NCI-H2107 treated with DMSO at 0.1 percent for 48 hours (cell line): ENCODE measurements around the gene FAF1.
"Not testable (repeated sequence)": the region's sequence is repeated elsewhere in the genome, so short reads cannot be mapped to it uniquely, and the experiment has no call there.

Experiments used
- DNase-seq: peaks from one replicate; lab custom pipeline; 2025; ENCODE audit not compliant: unreplicated experiment; lab: John Stamatoyannopoulos, UW

The FAF1 gene

DNA sequence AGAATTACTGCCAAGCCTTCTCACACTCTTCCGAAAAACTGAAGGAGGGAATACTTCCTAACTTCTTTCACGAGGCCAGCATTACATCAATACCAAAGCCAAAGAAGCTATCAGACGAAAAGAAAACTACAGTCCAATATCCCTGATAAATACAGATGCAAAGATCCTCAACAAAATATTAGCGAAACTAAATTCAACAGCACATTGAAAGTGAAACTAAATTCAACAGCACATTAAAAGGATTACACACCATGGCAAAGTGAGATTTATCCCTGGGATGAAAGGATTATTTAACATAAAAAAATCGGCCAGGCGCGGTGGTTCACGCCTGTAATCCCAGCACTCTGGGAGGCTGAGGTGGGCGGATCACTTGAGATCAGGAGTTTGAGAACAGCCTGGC lies 176.8 kb downstream of the FAF1 start:
- DNase-seq: no peak

DNA sequence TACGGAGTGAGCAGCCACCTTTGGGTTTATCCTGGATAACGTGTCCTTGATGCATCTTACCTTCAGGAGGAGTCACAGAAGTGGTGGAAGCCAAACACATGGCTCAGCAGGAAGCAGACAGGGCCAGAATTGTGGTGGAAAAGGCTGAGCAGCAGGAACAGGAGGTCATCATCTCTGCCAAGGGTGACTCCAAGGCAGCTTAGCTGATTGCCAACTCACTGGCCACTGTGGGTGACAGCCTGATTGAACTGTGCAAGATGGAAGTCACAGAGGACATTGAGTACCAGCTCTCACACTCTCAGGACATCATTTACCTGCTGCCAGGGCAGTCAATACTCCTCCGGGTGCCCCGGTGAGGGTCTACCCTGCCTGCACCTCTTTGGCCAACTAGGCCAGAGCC lies 179.3 kb downstream of the FAF1 start:
- no peak for DNase-seq

GRCh38 chr1:50779801-50780200 lies 180.3 kb downstream of the FAF1 start:
- DNase-seq: no peak

- DNase-seq: no peak
These were observed 184.3 kb downstream of the FAF1 start for GRCh38 chr1:50775740-50776139.

GRCh38 chr1:50774759-50775351 lies 185.2 kb downstream of the FAF1 start:
- DNase-seq: peak; percentile 83

DNA sequence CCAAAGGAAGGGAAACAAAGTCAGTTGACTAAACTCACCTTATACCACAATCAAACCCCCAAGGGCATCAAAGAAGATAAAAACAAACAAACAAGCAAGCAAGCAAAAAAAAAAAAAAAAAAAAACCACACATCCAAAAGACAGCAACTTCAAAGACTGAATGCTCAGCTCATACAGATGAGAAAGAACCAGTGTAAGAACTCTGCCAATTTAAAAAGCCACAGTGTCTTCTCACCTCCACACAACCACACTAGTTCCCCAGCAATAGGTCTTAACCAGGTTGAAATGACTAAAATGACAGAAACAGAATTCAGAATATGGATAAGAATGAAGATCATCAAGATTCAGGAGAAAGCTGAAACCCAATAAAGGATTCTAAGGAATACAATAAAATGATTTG lies 193.4 kb downstream of the FAF1 start:
- no peak for DNase-seq

DNA sequence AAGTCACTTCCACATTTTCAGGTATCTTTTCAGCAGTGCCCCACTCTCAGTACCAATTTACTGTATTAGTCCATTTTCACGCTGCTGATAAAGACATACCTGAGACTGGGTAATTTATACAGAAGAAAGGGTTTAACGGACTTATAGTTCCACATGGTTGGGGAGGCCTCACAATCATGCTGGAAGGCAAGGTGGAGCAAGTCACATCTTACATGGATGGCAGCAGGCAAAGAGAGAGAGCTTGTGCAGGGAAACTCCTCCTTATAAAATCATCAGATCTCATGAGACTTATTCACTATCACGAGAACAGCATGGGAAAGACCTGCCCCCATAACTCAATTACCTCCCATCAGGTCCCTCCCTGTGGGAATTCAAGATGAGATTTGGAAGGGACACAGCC lies 203.5 kb downstream of the FAF1 start:
- DNase-seq: not testable (repeated sequence)

- not testable (repeated sequence) for DNase-seq
These were observed 205.3 kb downstream of the FAF1 start for GRCh38 chr1:50754764-50755163.

DNA sequence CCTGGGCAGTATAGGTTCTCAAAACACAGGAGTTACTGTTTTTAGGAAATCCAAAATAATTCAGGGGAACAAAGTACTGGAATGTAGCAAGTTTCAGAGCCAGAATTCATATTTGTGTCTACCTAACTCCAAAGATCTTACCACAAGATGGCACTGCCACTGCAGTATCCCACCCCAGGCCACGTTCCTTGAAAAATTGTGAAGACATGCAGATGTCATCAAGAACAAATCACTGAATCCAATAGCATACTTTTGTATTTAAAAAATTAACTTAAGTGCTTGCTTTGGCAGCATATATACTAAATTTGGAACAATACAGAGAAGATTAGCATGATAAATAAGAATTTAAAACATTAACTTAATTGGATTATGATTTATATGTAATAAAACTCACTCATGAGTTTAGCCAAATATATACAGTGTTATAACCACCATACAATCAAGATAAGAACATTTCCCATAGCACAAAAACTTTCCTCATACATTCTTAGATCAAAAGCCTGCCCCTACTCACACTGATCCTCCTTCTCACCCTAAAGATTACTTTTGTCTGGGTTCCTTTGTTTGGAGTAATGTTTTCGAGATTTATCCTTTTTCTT lies 209.9 kb downstream of the FAF1 start:
- DNase-seq: peak; percentile 36

- no peak for DNase-seq
These were observed 212.7 kb downstream of the FAF1 start for GRCh38 chr1:50747394-50747793.

DNA sequence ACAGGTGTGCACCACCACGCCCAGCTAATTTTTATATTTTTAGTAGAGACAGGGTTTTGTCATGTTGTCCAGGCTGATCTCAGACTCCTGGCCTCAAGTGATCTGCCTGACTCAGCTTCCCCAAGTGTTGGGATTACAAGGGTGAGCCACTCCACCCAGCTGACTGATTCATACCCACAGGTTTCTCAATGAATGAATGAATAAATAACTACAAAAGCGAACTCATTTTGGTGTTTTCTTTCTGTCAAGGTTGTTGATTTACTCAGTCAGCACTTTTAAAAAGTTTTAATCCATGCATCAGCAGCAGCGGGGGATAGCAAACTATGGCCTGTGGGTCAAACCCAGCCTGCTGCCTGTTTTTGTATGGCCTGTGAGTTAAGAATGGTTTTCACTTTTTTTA lies 217.5 kb downstream of the FAF1 start:
- DNase-seq: no peak

- no peak for DNase-seq
These were observed 220.9 kb downstream of the FAF1 start for GRCh38 chr1:50739125-50739524.

DNA sequence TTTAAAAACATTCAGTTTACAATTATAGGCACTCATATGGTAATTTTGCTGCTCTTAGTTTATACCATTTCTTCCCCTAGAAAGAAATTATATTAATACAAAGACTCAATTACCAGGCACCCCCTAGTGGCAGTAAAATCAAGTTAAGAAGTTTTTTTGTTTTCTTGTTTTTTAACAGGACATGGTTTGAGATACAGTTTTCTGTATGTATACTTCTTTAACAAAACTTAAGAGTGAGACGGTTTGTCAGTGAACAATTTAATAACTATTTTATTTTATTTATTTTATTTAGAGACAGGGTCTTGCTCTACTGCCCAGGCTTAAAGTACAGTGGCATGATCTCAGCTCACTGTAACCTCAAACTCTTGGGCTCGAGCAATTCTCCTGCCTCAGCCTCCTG lies 224.6 kb downstream of the FAF1 start:
- DNase-seq: peak; percentile 50

DNA sequence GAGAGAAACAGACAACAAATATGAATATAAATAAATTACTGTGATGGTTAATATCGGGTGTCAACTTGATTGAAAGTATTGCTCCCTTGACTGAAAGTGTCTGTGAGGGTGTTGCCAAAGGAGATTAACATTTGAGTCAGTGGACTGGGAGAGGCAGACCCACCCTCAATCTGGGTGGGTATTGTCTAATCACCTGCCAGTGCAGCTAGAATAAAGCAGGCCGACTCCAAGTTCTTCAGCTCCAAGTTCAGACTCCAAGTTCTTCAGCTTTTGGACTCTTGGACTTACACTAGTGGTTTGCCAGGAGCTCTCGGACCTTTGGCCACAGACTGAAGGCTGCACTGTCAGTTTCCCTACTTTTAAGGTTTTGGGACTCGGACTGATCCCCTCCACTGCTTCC lies 232.5 kb downstream of the FAF1 start:
- DNase-seq: not testable (repeated sequence)

GRCh38 chr1:50724626-50725286 lies 235.3 kb downstream of the FAF1 start:
- no peak for DNase-seq

DNA sequence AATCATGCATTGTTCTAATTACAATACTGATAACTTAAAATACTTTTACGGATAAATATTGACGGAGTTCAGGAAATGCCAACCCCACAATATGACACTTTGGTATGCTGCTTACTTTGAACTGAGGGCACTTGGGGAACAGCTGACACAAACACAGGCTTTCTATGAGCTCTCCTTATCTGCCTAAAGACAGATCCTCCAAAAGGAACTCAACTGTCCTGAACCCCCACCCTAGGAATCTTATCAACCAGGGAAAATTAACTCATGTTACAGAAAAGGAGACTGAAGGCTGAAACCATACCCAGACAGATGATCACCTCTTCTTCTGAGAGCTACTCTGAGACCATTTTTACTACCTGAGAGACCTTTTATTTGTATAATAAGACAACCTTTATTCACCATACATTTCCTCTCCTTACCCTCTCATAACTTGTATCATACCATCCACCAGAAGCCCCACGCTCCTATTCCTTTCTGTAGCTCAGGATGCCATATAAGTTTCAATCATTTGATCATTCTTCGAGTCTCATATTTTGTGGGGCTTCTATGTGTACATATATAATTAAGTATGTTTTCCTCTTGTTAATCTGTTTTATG lies 239.5 kb downstream of the FAF1 start:
- no peak for DNase-seq

DNA sequence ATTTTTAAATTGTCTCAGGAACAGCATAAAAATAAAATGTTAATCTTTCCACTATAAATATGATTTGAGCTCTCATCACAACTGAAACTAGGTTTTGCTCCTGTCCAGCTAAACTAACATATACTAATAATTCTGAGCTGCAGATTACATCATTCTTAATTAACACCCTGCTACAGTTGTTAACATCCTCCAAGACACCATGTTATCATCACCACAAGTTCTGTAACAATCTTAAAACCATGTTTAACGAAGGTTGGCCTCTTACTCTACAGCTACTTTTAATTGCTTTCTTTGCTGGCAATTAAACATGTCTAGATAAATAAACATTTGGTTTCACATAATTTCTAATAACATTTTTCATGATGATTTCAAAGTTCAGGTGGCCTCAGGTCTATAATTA lies 240.9 kb downstream of the FAF1 start:
- no peak for DNase-seq

- no peak for DNase-seq
These were observed 242.7 kb downstream of the FAF1 start for GRCh38 chr1:50717327-50717726.

DNA sequence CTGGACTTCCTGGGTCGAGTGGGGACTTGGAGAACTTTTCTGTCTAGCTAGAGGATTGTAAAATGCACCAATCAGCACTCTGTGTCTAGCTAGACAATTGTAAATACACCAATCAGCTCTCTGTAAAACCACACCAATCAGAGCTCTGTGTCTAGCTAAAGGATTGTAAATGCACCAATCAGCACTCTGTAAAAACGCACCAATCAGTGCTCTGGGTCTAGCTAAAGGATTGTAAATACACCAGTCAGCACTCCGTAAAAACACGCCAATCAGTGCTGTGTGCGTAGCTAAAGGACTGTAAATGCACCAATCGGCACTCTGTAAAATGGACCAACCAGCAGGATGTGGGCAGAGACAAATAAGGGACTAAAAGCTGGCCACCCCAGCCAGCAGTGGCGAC lies 243.6 kb downstream of the FAF1 start:
- not testable (repeated sequence) for DNase-seq

- no peak for DNase-seq
These were observed 250.0 kb downstream of the FAF1 start for GRCh38 chr1:50710099-50710498.

DNA sequence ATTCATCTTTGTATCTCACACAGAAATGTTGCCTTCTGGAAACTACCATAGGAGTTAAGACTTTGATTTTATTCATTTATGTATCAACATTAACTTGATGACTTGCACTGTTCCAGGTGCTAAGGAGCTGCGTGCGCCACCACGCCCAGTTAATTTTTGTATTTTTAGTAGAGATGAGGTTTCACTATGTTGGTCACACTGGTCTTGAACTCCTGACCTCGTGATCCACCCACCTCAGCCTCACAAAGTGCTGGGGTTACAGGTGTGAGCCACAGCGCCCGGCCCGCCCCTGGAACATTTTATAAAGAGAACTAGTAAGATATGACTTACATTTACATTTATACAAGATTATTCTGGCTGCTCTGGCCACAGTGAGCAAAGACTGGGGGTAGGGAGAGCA lies 252.2 kb downstream of the FAF1 start:
- DNase-seq: no peak

GRCh38 chr1:50705699-50706098 lies 254.4 kb downstream of the FAF1 start:
- DNase-seq: peak; percentile 80
